HG03280 (cell line): ENCODE measurements around the gene BMP10.
"Not testable (repeated sequence)": the region's sequence is repeated elsewhere in the genome, so short reads cannot be mapped to it uniquely, and the experiment has no call there.

Source experiments
- ATAC-seq: cut with Tn5 transposase; IDR thresholded peaks from one replicate; pipeline ENCODE4 v1.9.1; 2021; ENCODE audit warnings: mild to moderate bottlenecking, moderate library complexity; ENCODE audit not compliant: unreplicated experiment

Gene BMP10

GRCh38 chr2:68900496-68901198, 29.4 kb upstream of the BMP10 start:
- no peak for ATAC-seq

- ATAC-seq = not testable (repeated sequence)
Measured at GRCh38 chr2:68895981-68896380, 24.8 kb upstream of the BMP10 start.

- no peak for ATAC-seq
Measured at GRCh38 chr2:68889500-68889899, 18.3 kb upstream of the BMP10 start.

GRCh38 chr2:68889021-68889420, 17.8 kb upstream of the BMP10 start:
- no peak for ATAC-seq

GRCh38 chr2:68888038-68888704, 17.0 kb upstream of the BMP10 start:
- ATAC-seq = no peak

- ATAC-seq = no peak
Measured at GRCh38 chr2:68885811-68886075, 14.5 kb upstream of the BMP10 start.

GRCh38 chr2:68885074-68885810, 14.0 kb upstream of the BMP10 start:
- ATAC-seq = no peak

GRCh38 chr2:68880213-68880612, 9.0 kb upstream of the BMP10 start:
- ATAC-seq = no peak

GRCh38 chr2:68879296-68879695, 8.1 kb upstream of the BMP10 start:
- ATAC-seq = no peak

GRCh38 chr2:68878753-68879152, 7.6 kb upstream of the BMP10 start:
- no peak for ATAC-seq

GRCh38 chr2:68878071-68878711, 7.0 kb upstream of the BMP10 start:
- ATAC-seq = no peak

- ATAC-seq = no peak
Measured at GRCh38 chr2:68877079-68877772, 6.0 kb upstream of the BMP10 start.

GRCh38 chr2:68870215-68870614, 982 bp downstream of the BMP10 start:
- no peak for ATAC-seq

GRCh38 chr2:68865108-68865507, 6.1 kb downstream of the BMP10 start:
- ATAC-seq = no peak

GRCh38 chr2:68863996-68864395, 7.2 kb downstream of the BMP10 start:
- no peak for ATAC-seq

GRCh38 chr2:68862889-68863288, 8.3 kb downstream of the BMP10 start:
- no peak for ATAC-seq

- ATAC-seq = no peak
Measured at GRCh38 chr2:68861330-68861729, 9.9 kb downstream of the BMP10 start.

- no peak for ATAC-seq
Measured at GRCh38 chr2:68860111-68860510, 11.1 kb downstream of the BMP10 start.

- ATAC-seq = no peak
Measured at GRCh38 chr2:68857855-68858456, 13.2 kb downstream of the BMP10 start.

GRCh38 chr2:68857202-68857845, 13.9 kb downstream of the BMP10 start:
- ATAC-seq = no peak
